ENCODE data around the gene DEPDC4. TPM values are rescaled to one million over a fixed set of nuclear protein-coding genes. Genes with fewer than 3 reads are reported as not detected.
"Not testable (repeated sequence)": the region's sequence is repeated elsewhere in the genome, so short reads cannot be mapped to it uniquely, and the experiment has no call there.

The DEPDC4 gene
- total RNA-seq, 2 experiments from 2014 or later: 1.4 to 4.1 TPM

DNA sequence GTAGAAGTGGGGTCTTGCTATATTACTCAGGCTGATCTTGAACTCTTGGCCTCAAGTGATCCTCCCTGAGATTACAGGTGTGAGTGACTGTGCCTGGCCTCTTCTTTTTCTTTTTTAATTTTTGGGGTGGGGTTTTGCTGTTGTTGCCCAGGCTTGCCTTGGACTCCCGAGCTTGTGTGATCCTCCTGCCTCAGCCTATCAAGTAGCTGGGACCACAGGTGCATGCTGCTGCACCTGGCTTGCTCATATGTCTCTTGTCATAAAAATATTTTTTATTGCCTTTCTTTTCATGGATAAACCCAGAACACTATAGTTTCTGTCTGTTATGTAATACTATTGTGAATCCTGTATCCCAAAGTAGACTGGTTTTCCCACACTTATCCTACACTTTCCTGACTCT lies 26.1 kb upstream of the DEPDC4 start:
- POLR2A ChIA-PET: no interaction called here
- H3K4me1 ChIP-seq (ENCODE audit: insufficient read depth, low read length, poor library complexity, severe bottlenecking): no peaks in the 10 kb centered on the region
- no peaks in the 10 kb centered on the region for H3K9me3 ChIP-seq (ENCODE audit: low read length)
- CTCF ChIA-PET (ENCODE audit: unreplicated experiment): no interaction called here
- BruUV-seq (replicated peaks): no TSS peak
- H3K36me3 ChIP-seq (ENCODE audit: insufficient read depth, low read length): peaks cover 18% of the 10 kb centered on the region
- H4K20me1 ChIP-seq (ENCODE audit: insufficient read depth, low read length): no peaks in the 10 kb centered on the region
- TF ChIP-seq, protein P1, sequence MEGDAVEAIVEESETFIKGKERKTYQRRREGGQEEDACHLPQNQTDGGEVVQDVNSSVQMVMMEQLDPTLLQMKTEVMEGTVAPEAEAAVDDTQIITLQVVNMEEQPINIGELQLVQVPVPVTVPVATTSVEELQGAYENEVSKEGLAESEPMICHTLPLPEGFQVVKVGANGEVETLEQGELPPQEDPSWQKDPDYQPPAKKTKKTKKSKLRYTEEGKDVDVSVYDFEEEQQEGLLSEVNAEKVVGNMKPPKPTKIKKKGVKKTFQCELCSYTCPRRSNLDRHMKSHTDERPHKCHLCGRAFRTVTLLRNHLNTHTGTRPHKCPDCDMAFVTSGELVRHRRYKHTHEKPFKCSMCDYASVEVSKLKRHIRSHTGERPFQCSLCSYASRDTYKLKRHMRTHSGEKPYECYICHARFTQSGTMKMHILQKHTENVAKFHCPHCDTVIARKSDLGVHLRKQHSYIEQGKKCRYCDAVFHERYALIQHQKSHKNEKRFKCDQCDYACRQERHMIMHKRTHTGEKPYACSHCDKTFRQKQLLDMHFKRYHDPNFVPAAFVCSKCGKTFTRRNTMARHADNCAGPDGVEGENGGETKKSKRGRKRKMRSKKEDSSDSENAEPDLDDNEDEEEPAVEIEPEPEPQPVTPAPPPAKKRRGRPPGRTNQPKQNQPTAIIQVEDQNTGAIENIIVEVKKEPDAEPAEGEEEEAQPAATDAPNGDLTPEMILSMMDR (conservative IDR thresholded peaks at IDR 0.05; ENCODE audit: low read length): no peak
- no peak for TF ChIP-seq EZH2phosphoT487 (IDR thresholded peaks at IDR 0.05; ENCODE audit: borderline replicate concordance, low read depth, low read length)
- no peak overlapping the region for H2AFZ ChIP-seq (ENCODE audit: low read length)
- H3K4me2 ChIP-seq (ENCODE audit: low read length): no peak overlapping the region
- no peaks in the 10 kb centered on the region for H3K79me2 ChIP-seq (ENCODE audit: insufficient read depth, low read depth, low read length)
- intact Hi-C loops (cut with micrococcal nuclease; ENCODE audit: unreplicated experiment): no loop called here
- no peaks in the 10 kb centered on the region for H3K9me2 ChIP-seq (ENCODE audit: insufficient read depth, low read length)
- no peak for DNase-seq (ENCODE audit: low spot score)
- no peak overlapping the region for H3K4me3 ChIP-seq (ENCODE audit: low read depth, low read length, poor library complexity, severe bottlenecking)
- no peak overlapping the region for H3K27ac ChIP-seq (ENCODE audit: low read depth, low read length, poor library complexity, severe bottlenecking)

GRCh38 chr12:100290016-100290415 lies 23.1 kb upstream of the DEPDC4 start:
- BruUV-seq (replicated peaks): no TSS peak
- ChIA-PET POLR2A (interaction anchor here (0.5 kb wide), 1 partner anchor 50 kb away, joined by 4 read pairs; no protein-coding TSS in a partner anchor), CTCF (ENCODE audit: unreplicated experiment) (no interaction called here)

DNA sequence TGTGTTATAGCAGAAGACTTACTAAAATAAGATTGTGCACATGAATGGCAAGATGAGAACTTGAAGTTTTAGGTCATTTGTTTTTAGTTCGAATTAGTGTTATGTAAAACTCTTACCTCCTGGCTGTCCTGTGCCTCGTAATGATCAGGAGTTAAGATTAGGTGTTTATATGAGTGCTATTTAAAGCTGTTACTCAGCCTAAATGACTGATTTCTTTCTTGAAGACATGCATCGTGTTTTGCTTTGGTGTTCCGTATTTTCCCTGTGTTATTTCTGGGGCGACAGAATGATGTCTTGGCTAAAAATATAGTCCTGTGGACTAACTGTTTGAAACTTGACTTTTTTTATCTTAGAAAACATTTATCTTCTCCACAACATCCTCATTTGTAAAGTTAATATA lies 22.2 kb upstream of the DEPDC4 start:
- CTCF ChIA-PET (ENCODE audit: unreplicated experiment): no interaction called here

More at GRCh38 chr12:100290016-100290415, 23.1 kb upstream of the DEPDC4 start:
- H4K20me1 ChIP-seq (ENCODE audit: insufficient read depth, low read length): no peaks in the 10 kb centered on the region
- peaks cover 11% of the 10 kb centered on the region for H3K36me3 ChIP-seq (ENCODE audit: insufficient read depth, low read length)
- DNase-seq (ENCODE audit: low spot score): no peak
- TF ChIP-seq, protein P1 (conservative IDR thresholded peaks at IDR 0.05; ENCODE audit: low read length): no peak
- TF ChIP-seq EZH2phosphoT487 (IDR thresholded peaks at IDR 0.05; ENCODE audit: borderline replicate concordance, low read depth, low read length): no peak
- no peak overlapping the region for H3K27ac ChIP-seq (ENCODE audit: low read depth, low read length, poor library complexity, severe bottlenecking)
- no peak overlapping the region for H2AFZ ChIP-seq (ENCODE audit: low read length)
- intact Hi-C loops (cut with micrococcal nuclease; ENCODE audit: unreplicated experiment): no loop called here
- no peaks in the 10 kb centered on the region for H3K9me3 ChIP-seq (ENCODE audit: low read length)
- no peak overlapping the region for H3K4me2 ChIP-seq (ENCODE audit: low read length)
- no peaks in the 10 kb centered on the region for H3K4me1 ChIP-seq (ENCODE audit: insufficient read depth, low read length, poor library complexity, severe bottlenecking)
- H3K79me2 ChIP-seq (ENCODE audit: insufficient read depth, low read depth, low read length): no peaks in the 10 kb centered on the region
- no peaks in the 10 kb centered on the region for H3K9me2 ChIP-seq (ENCODE audit: insufficient read depth, low read length)
- H3K4me3 ChIP-seq (ENCODE audit: low read depth, low read length, poor library complexity, severe bottlenecking): no peak overlapping the region

DNA sequence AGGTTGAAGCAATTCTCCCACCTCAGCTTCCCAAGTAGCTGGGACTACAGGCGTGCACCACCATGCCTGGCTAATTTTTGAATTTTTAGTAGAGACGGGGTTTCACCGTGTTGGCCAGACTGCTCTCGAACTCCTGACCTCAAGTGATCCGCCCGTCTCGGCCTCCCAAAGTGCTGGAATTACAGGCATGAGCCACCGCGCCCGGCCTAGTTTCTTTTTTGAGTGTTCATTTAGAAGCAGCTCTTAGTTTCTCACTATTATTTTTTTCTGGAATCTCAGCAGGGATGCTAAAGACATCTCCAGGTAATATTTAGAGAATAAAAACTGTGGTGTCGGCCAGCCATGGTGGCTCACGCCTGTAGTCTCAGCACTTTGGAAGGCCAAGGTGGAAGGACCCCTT lies 17.7 kb upstream of the DEPDC4 start:
- not testable (repeated sequence) for BruUV-seq (replicated peaks)

More for the DNA sequence above, 22.2 kb upstream of the DEPDC4 start:
- no peak for DNase-seq (ENCODE audit: low spot score)
- intact Hi-C loops (cut with micrococcal nuclease; ENCODE audit: unreplicated experiment): no loop called here
- H3K4me2 ChIP-seq (ENCODE audit: low read length): no peak overlapping the region
- H4K20me1 ChIP-seq (ENCODE audit: insufficient read depth, low read length): no peaks in the 10 kb centered on the region
- no peak overlapping the region for H3K4me3 ChIP-seq (ENCODE audit: low read depth, low read length, poor library complexity, severe bottlenecking)
- H3K4me1 ChIP-seq (ENCODE audit: insufficient read depth, low read length, poor library complexity, severe bottlenecking): no peaks in the 10 kb centered on the region
- peaks cover 13% of the 10 kb centered on the region for H3K36me3 ChIP-seq (ENCODE audit: insufficient read depth, low read length)
- H3K27ac ChIP-seq (ENCODE audit: low read depth, low read length, poor library complexity, severe bottlenecking): no peak overlapping the region
- no TSS peak for BruUV-seq (replicated peaks)
- no peaks in the 10 kb centered on the region for H3K79me2 ChIP-seq (ENCODE audit: insufficient read depth, low read depth, low read length)
- H2AFZ ChIP-seq (ENCODE audit: low read length): no peak overlapping the region
- POLR2A ChIA-PET: no interaction called here
- no peak for TF ChIP-seq EZH2phosphoT487 (IDR thresholded peaks at IDR 0.05; ENCODE audit: borderline replicate concordance, low read depth, low read length)
- TF ChIP-seq, protein P1 (conservative IDR thresholded peaks at IDR 0.05; ENCODE audit: low read length): no peak
- no peaks in the 10 kb centered on the region for H3K9me3 ChIP-seq (ENCODE audit: low read length)
- no peaks in the 10 kb centered on the region for H3K9me2 ChIP-seq (ENCODE audit: insufficient read depth, low read length)

More for the DNA sequence above, 17.7 kb upstream of the DEPDC4 start:
- H3K4me3 ChIP-seq (ENCODE audit: low read depth, low read length, poor library complexity, severe bottlenecking); H3K9me2 ChIP-seq (ENCODE audit: insufficient read depth, low read length); H3K9me3 ChIP-seq (ENCODE audit: low read length); H3K27ac ChIP-seq (ENCODE audit: low read depth, low read length, poor library complexity, severe bottlenecking); H3K36me3 ChIP-seq (ENCODE audit: insufficient read depth, low read length); intact Hi-C loops (cut with micrococcal nuclease; ENCODE audit: unreplicated experiment); H3K4me1 ChIP-seq (ENCODE audit: insufficient read depth, low read length, poor library complexity, severe bottlenecking); H3K4me2 ChIP-seq (ENCODE audit: low read length); CTCF ChIA-PET (ENCODE audit: unreplicated experiment); DNase-seq (ENCODE audit: low spot score); H2AFZ ChIP-seq (ENCODE audit: low read length); H4K20me1 ChIP-seq (ENCODE audit: insufficient read depth, low read length): not testable (repeated sequence)
- POLR2A ChIA-PET: interaction anchor here (0.7 to 2.6 kb wide), 2 partner anchors 9 to 1168 kb away, joined by 3 to 11 read pairs; no protein-coding TSS in a partner anchor
- peaks cover 15% of the 10 kb centered on the region; the same call in 1 of the 2 replicates for H3K79me2 ChIP-seq (ENCODE audit: insufficient read depth, low read depth, low read length)
